ENCODE data around the gene MCF2L.
"Not testable (repeated sequence)": the region's sequence is repeated elsewhere in the genome, so short reads cannot be mapped to it uniquely, and the experiment has no call there.

MCF2L gene

DNA sequence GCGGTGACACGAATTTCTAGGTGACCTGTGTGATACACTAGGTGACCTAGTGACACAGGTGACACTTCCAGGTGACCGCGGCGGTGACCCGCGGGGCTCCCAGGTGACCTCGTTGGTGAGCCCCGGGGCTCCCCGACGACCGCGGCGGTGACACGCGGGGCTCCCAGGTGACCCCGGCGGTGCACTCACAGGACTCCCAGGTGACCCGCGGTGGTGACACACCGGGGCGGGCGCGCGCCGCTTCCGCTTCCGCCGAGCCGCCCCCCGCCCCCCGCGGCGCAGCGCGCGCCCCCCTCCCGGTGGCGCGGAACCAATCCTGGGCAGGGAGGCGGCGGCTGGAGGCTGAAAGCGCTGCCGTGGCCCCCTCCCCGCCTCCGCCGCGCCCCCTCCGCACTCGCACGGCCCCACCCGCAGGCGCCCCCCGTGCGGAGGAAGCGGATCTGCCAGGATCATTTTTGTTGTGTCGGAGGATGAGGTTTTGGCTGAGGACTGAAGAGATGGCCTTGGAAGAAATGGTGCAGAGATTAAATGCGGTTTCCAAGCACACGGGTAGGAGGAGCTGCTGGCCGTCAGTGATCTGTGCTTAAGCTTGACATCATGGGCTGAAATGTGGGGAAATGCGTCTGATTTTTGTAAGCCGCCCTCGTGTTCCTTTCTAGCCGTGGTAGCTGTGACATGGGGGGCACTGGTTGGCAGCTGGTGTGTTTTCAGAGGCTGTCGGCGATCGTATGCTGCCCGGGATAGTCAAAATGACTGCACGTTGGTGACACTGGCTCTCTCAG is at the start of gene MCF2L:
TSS of gene MCF2L (plus strand) at position 305 of the 782 bp plus-strand sequence. CDS start at position 471, 166 bp downstream.
- DNase-seq (ENCODE audit: low read depth) = peak; percentile 30

DNA sequence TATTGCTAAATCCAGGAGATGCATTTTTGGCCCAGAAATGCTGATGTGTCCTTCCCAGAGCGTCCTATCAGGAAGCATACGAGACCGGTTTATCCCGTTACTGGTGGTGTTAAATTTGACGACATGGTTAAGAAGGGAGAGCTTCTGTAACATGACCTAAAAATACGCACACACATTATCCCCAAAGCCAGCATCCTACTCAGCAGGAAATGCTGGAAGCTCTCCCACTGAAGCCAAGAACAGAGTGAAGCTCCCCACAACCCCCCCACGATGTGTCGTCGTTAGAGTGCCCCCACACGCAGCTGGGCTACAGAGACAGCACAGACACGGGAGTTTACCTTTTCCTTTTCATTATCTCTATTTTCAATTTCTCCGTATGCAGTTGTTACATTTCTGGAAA is 45.1 kb upstream of the MCF2L start:
- DNase-seq (ENCODE audit: low read depth) = no peak

- DNase-seq (ENCODE audit: low read depth) = no peak
Measured at GRCh38 chr13:112924365-112924764, 44.6 kb upstream of the MCF2L start.

DNA sequence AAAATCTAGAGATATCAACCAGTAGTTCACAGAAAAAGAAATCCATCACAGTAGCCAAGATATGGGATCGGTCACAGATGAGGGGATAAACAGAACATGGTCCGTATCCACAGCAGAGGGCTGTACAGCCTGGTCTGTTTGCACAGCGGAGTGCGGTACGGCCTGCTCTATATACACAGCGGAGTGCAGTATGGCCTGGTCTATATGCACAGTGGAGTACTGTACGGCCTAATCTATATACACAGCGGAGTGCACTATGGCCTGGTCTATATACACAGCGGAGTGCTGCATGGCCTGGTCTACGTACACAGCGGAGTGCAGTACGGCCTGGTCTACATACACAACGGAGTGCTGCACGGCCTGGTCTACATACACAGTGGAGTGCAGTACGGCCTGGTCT is 43.0 kb upstream of the MCF2L start:
- DNase-seq (ENCODE audit: low read depth) = no peak

DNA sequence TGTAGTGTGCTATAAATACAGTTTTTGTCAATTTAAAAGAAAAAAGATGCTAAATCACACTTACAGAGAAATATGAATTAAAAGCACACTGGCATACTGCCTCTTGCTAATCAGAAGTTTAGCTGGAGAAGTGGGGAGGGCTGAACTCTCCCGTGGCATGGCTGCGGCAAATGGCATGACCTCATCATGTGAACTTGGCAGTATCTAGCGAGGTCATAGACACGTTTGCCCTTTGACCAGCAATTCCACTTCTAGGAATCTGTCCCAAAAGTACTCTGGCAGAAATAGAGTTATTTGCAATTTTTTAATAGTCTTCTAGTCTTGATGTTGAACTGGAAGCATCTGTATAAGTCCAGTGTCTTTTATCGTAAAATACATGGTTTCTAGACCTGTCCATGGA is 42.0 kb upstream of the MCF2L start:
- no peak for DNase-seq (ENCODE audit: low read depth)

- DNase-seq (ENCODE audit: low read depth) = no peak
Measured at GRCh38 chr13:112928020-112928971, 40.7 kb upstream of the MCF2L start.

DNA sequence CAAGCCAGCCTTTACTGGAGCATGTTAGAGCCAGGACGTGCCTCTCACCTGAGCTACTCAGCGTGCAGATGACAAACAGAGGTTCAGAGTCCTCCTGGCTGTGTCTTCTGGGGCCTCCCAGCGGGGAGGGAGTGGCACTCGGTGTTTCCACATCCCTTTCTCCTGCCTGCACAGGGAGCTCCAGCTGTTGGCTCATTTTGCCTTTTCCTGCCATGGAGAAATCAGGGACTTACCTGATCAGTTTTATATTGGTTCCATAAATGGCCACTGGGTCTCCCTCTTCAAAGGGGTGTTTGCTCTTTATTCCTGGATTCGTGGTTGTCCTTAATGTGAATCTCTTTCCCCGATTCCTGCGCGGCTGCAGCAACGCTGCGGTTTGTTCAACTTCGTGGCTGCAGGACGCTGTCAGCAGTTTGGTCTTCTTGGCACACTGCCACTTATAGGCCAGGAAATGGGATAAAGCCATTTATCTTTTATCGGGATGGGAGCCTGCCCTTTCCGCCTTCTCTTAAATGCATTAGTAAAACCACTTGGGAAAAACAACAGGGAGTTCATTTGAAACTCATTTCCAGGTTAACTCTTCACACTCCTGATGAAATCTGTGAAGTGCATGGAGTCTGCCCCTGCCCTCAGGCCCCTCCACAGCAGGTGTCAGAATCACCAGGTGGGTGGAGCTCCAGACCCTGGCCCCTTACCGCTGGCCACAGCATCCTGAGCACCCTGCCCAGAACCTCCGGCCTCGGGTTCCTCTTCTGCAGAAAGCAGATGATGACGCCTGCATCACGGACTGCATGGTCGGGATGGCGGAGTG is 39.8 kb upstream of the MCF2L start:
- DNase-seq (ENCODE audit: low read depth) = peak; percentile 48

GRCh38 chr13:112929783-112930055 is 39.3 kb upstream of the MCF2L start:
- DNase-seq (ENCODE audit: low read depth) = no peak

DNA sequence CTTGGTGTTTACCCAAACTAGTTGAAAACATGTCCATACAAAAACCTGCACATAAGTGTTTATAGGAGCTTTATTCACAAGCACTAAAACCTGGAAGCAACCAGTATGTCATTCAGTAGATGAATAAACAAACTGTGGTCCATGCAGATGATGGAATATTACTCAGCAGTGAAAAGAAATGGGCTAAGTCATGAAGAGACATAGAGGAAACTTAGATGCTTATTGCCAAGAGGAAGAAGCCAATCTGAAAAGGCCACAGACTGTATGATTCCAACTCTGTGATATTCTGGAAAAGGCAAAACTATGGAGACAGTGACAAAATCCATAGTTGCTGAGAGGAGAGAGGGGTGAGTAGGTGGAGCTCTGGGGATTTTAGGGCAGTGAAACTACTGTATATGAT is 38.8 kb upstream of the MCF2L start:
- no peak for DNase-seq (ENCODE audit: low read depth)

DNA sequence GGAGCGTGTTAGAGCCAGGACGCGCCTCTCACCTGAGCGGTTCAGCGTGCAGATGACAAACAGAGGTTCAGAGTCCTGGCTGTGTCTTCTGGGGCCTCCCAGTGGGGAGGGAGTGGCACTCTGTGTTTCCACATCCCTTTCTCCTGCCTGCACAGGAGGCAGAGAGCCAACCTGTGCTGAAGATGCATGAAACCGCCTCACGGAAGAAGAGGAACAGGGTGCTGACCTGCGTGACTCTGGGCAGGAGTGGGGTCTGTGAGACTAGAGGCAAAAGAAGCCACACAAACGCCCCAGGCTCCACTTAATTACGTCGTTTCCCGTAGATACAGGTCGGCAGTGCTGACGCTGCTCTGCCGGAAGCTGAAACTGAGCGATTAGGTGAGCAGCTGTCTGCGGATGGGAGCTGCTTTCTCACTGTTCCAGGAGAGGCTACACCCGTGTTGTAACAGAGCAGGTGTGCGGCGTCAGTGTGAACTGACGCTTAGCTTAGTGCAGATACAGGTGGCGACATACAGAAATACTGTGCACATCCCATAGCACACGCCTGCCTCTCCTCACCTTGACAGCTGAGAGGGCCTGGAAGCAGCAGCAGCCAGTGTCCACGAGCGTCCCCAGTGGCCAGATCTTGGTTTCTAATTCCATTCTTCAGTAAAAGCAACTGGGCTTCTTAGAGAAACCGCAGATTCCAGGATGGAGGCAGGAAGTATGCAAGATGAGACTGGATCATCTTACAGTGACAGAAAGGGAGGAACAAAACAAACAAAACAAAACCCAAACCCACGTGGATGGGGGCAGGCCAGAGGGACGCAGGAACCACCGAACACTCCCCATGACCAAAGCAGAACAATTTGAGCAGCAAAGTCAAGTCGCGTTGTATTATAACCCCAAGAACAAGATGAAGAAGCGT is 37.7 kb upstream of the MCF2L start:
- peak; percentile 83 for DNase-seq (ENCODE audit: low read depth)

- no peak for DNase-seq (ENCODE audit: low read depth)
Measured at GRCh38 chr13:112932971-112933370, 36.0 kb upstream of the MCF2L start.

DNA sequence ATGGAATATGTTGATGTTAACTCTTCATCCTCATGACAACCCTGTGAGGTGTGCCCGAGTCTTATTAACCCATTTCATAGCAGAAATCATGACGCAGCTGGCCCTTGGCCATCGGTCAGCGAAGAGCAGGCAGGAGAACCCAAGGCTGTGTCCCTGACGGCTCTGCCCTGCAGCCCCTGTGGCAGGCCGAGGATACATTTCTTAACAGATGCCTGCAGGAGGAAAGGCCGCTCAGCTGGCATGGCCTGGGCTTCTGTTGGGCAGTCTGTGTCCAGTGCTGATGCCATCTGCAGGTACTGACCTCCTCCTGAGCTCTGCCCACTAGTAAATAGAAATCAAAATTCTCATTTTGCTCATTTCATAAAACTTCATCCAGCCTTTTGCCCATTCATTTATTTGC is 35.4 kb upstream of the MCF2L start:
- DNase-seq (ENCODE audit: low read depth) = no peak

DNA sequence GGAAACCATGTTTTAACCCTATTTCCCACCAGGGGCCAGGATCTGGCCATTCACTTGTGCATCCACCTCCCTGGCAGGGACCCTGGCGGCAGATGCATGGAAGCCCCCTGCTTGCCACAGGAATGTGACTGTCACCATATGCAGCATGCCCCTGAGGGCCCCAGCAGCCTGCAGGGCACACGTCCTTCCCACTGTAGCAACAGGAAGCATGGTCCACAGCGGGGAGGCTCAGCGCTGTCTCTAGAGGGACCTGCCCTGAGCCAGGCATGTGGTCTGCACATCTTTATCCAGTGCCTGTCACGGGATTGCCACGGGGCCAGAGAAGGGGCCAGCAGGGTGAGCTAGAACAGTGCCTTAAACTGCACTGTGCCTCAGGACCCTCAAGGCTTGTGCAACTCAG is 34.9 kb upstream of the MCF2L start:
- DNase-seq (ENCODE audit: low read depth) = no peak

GRCh38 chr13:112938680-112939079 is 30.3 kb upstream of the MCF2L start:
- DNase-seq (ENCODE audit: low read depth) = no peak

- no peak for DNase-seq (ENCODE audit: low read depth)
Measured at GRCh38 chr13:112940236-112940635, 28.8 kb upstream of the MCF2L start.

GRCh38 chr13:112941349-112941748 is 27.7 kb upstream of the MCF2L start:
- no peak for DNase-seq (ENCODE audit: low read depth)

GRCh38 chr13:112941765-112942164 is 27.2 kb upstream of the MCF2L start:
- DNase-seq (ENCODE audit: low read depth) = not testable (repeated sequence)

DNA sequence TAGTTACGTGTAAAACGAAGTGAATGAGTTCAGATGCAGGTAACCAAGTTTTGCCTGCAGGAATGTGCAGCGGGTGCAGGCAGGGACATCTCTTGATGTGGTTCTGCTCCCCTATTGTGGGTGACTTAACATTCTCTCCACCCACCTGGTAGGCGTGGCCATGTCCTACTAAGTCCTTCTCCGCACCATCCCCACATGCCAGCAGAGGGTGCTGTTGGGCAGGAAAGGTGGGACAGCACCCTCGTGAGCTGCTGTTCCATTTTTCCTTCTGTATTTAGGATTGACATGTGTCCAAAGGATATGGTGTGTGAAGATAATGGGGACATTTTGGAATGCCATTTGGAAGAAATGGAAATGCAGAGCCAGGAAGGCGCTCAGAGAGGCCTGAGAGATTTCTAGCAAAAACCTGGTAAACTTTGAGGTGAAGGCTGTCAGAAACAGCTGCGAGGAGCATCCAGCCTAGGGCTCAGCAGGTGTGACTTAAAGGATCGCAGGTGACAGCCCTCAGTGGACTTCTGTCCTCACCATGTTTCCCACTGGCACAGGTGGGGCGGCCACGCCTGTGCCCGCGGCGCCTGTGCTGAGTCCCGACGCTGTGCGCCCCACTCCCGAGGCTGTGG is 26.2 kb upstream of the MCF2L start:
- peak; percentile 92 for DNase-seq (ENCODE audit: low read depth)

DNA sequence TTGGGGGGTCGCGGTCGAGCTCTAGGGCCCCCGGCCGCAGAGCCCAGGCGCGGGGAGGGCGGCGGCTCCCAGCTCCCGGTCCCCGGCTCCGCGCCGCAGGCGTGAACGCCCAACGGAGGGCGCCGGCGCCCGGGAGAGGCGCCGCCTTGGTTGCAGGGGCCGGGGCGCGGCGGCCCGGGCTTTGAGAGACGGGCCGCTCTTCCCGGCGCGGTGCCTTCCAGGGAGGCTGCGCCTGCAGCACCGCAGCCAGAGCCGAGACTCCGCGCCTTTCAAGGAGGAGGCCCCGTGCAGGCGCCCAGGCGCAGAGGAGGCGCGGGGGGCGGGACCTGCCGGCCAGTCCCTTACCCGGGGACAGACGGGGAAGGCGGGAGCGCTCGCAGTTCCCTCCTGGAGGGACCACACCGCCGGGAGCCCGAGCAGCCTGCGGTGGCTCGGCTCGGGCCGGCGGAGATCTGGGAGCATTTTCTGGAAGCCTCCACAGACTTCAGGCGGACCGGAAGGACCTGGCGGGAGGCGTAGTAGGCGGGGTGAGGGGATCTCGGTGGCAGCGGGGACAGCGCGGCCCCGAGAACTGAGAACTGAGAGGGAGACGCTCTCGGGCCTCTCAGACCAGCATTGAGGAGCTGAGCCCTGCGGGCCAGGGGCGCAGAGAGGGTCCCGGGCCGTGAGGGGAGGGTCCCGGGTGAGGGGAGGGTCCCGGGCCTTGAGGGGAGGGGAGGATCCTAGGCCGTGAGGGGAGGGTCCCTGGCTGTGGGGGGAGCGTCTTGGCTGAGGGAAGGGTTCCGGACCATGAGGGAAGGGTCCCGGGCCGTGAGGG is 25.5 kb upstream of the MCF2L start:
- peak; percentile 46 for DNase-seq (ENCODE audit: low read depth)

DNA sequence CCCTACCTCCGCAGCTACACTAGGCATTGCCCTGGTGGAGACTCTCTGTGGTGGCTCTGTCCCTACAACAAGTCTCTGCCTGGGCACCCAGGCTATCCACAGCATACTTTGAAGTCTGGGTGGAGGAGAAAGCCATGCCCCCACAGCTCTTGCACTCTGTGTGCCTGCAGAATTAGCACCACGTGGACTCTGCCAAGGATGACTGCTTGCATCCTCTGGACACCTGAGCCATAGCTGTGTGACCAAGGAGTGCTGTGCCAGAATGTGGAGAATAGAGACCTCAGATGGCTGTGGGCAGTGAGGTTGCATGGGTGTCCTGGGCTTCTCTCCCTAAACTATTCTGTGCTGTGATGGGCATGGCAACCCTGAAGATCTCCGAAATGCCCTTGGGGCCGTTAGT is 21.2 kb upstream of the MCF2L start:
- no peak for DNase-seq (ENCODE audit: low read depth)
